Right atrium auricular region (tissue), 2 donors: Measurements from ENCODE around the gene EIF2D. TPM values are rescaled to one million over a fixed set of nuclear protein-coding genes. Genes with fewer than 3 reads are reported as not detected.
A peak's percentile ranks its signal among the peaks of the same experiment; 100 is the strongest.

Source experiments
- DNase-seq: peaks from one replicate; pipeline ENCODE4 v3.0.0-alpha.2; 2019; ENCODE audit warnings: low spot score
- H3K27ac ChIP-seq, 2 donors: fragments of 200-600 bp; sonication (generic); 1 replicate in 1 of 2; 2 replicates in 1 of 2; pipeline ENCODE4 v1.5.1; 2016 to 2019
- H3K27me3 ChIP-seq, 2 donors: fragments of 200-600 bp; sonication (generic); one replicate each; pipeline versions ENCODE4 v1.5.1 to v1.6.0; 2017 to 2019
- H3K36me3 ChIP-seq: fragments of 200-600 bp; sonication (generic); one replicate; pipeline ENCODE4 v1.5.1; 2016
- H3K4me1 ChIP-seq, 2 donors: fragments of 200-600 bp; sonication (generic); one replicate each; pipeline versions ENCODE4 v1.5.1 to v1.6.0; 2017 to 2019
- H3K4me3 ChIP-seq, 2 donors: fragments of 200-600 bp; sonication (generic); 1 replicate in 1 of 2; 2 replicates in 1 of 2; pipeline ENCODE4 v1.5.1; 2017 to 2019; ENCODE audit warnings: mild to moderate bottlenecking in 1 of 2, moderate library complexity in 1 of 2
- H3K9me3 ChIP-seq, 2 donors: fragments of 200-600 bp; sonication (generic); one replicate each; pipeline ENCODE4 v1.5.1; 2019
- CTCF ChIP-seq, 2 donors: fragments of 200-600 bp; sonication (generic); IDR thresholded peaks; one replicate each; pipeline ENCODE4 v1.5.1; 2019; ENCODE audit warnings: antibody characterized with exemption in 2 of 2
- total RNA-seq, 2 donors: library from RNA; depleted of rRNA; stranded (reverse); fragments of >200 nt; gene quantifications; one replicate each; pipeline ENCODE4 v1.1.0, GENCODE V29; 2016

EIF2D gene
- total RNA-seq, 2 donors from 2014 or later: 21.7 to 30.4 TPM

GRCh38 chr1:206575894-206576737 is 36.1 kb downstream of the EIF2D start:
- no peak for TF ChIP-seq CTCF (IDR thresholded peaks at IDR 0.05)
- Histone ChIP-seq H3K9me3 (no peaks in the 10 kb centered on the region), H3K4me1 (peaks cover 0 to 34% of the 10 kb centered on the region in 2 donors), H3K27me3 (no peaks in the 10 kb centered on the region), H3K27ac (peak overlapping the region; percentile 38 to 60), H3K4me3 (no peak overlapping the region), H3K36me3 (no peaks in the 10 kb centered on the region)
- DNase-seq: no peak

GRCh38 chr1:206575165-206575893 is 36.9 kb downstream of the EIF2D start:
- peak overlapping the region in 1 of 2 donors; percentile 9 for H3K4me3 ChIP-seq
- TF ChIP-seq CTCF (IDR thresholded peaks at IDR 0.05): no peak
- peaks cover 0 to 34% of the 10 kb centered on the region in 2 donors for H3K4me1 ChIP-seq
- H3K27ac ChIP-seq: peak overlapping the region; percentile 38 to 60
- DNase-seq: peak; percentile 76
- H3K27me3 ChIP-seq: no peaks in the 10 kb centered on the region
- H3K9me3 ChIP-seq: no peaks in the 10 kb centered on the region
- H3K36me3 ChIP-seq: no peaks in the 10 kb centered on the region

- no peak for TF ChIP-seq CTCF (IDR thresholded peaks at IDR 0.05)
- no peaks in the 10 kb centered on the region for H3K36me3 ChIP-seq
- no peaks in the 10 kb centered on the region for H3K27me3 ChIP-seq
- DNase-seq: no peak
- H3K9me3 ChIP-seq: no peaks in the 10 kb centered on the region
- H3K27ac ChIP-seq: peak overlapping the region in 1 of 2 donors; percentile 36
- no peak overlapping the region for H3K4me3 ChIP-seq
- H3K4me1 ChIP-seq: peaks cover 0 to 22% of the 10 kb centered on the region in 2 donors
Observed at GRCh38 chr1:206573762-206574161, 38.5 kb downstream of the EIF2D start.

- Histone ChIP-seq H3K4me1 (peaks cover 0 to 21% of the 10 kb centered on the region in 2 donors), H3K27me3 (no peaks in the 10 kb centered on the region), H3K27ac (peak overlapping the region in 1 of 2 donors; percentile 36), H3K4me3 (no peak overlapping the region), H3K9me3 (no peaks in the 10 kb centered on the region), H3K36me3 (no peaks in the 10 kb centered on the region)
- TF ChIP-seq CTCF (IDR thresholded peaks at IDR 0.05): no peak
- DNase-seq: no peak
Observed at GRCh38 chr1:206573319-206573718, 38.9 kb downstream of the EIF2D start.

GRCh38 chr1:206572835-206573234 is 39.4 kb downstream of the EIF2D start:
- no peak for DNase-seq
- no peaks in the 10 kb centered on the region for H3K9me3 ChIP-seq
- no peak for TF ChIP-seq CTCF (IDR thresholded peaks at IDR 0.05)
- no peaks in the 10 kb centered on the region for H3K27me3 ChIP-seq
- H3K36me3 ChIP-seq: no peaks in the 10 kb centered on the region
- peaks cover 0 to 21% of the 10 kb centered on the region in 2 donors for H3K4me1 ChIP-seq
- H3K4me3 ChIP-seq: no peak overlapping the region
- peak overlapping the region in 1 of 2 donors; percentile 36 for H3K27ac ChIP-seq
